IMR-90 (cell line): ENCODE measurements around the gene ZFPM1. TPM values are rescaled to one million over a fixed set of nuclear protein-coding genes. Genes with fewer than 3 reads are reported as not detected.

Source experiments
- ATAC-seq: fragments of 200-7000 bp; cut with Tn5 transposase; 2 replicates; pipeline ENCODE4 v1.9.1; 2020; ENCODE audit warnings: low read depth, mild to moderate bottlenecking, moderate library complexity
- BruUV-seq: library from RNA; stranded (reverse); fragments of 400-500 nt; replicated peaks from 2 replicates; lab custom pipeline; 2021; lab: Mats Ljungman, UMichigan
- CTCF ChIA-PET: fragments of 300-600 bp; formaldehyde crosslinking; extraction: SDS; loops from one replicate; lab custom pipeline; 2021; ENCODE audit warnings: antibody characterized with exemption; lab: Yijun Ruan, JAX
- POLR2A ChIA-PET: fragments of 300-600 bp; sonication (Branson Sonifier 250); formaldehyde crosslinking; loops from one replicate; lab custom pipeline; 2022; ENCODE audit warnings: antibody characterized with exemption; ENCODE audit not compliant: unreplicated experiment; lab: Charles Lee
- DNase-seq: peaks from one replicate; pipeline ENCODE4 v3.0.0; 2013
- H2AFZ ChIP-seq: replicated peaks from 2 replicates; pipeline ENCODE3; 2013; ENCODE audit warnings: low read length, mild to moderate bottlenecking; ENCODE audit not compliant: poor library complexity
- H2AK5ac ChIP-seq: 2 replicates; pipeline ENCODE4 v1.6.1; 2013; ENCODE audit warnings: low read depth, low read length, inconsistent platforms
- H2AK9ac ChIP-seq: replicated peaks from 2 replicates; pipeline ENCODE3; 2013; ENCODE audit warnings: mild to moderate bottlenecking, low read depth, low read length, moderate library complexity; ENCODE audit not compliant: poor library complexity
- H2BK120ac ChIP-seq: 2 replicates; pipeline ENCODE4 v1.6.1; 2013; ENCODE audit warnings: low read depth, low read length, inconsistent platforms
- H2BK15ac ChIP-seq: 3 replicates; pipeline ENCODE4 v1.6.1; 2013; ENCODE audit warnings: low read depth, low read length, inconsistent platforms
- H2BK20ac ChIP-seq: 2 replicates; pipeline ENCODE4 v1.6.1; 2013; ENCODE audit warnings: low read depth, mild to moderate bottlenecking, inconsistent platforms, low read length, moderate library complexity
- H2BK5ac ChIP-seq: 2 replicates; pipeline ENCODE4 v1.6.1; 2013; ENCODE audit warnings: mild to moderate bottlenecking, low read depth, low read length, inconsistent platforms; ENCODE audit not compliant: poor library complexity, severe bottlenecking
- H3K14ac ChIP-seq: replicated peaks from 2 replicates; pipeline ENCODE4 v1.6.1; 2013; ENCODE audit warnings: low read depth, low read length, inconsistent platforms
- H3K18ac ChIP-seq: 2 replicates; pipeline ENCODE4 v1.6.1; 2013; ENCODE audit warnings: low read depth, low read length, control low read depth
- H3K23ac ChIP-seq: 2 replicates; pipeline ENCODE4 v1.6.1; 2013; ENCODE audit warnings: low read depth, low read length, inconsistent platforms
- H3K27ac ChIP-seq: 2 replicates; pipeline ENCODE4 v1.5.1; 2013; ENCODE audit warnings: mild to moderate bottlenecking, control low read depth, low read length; ENCODE audit not compliant: insufficient read depth
- H3K27me3 ChIP-seq: 2 replicates; pipeline ENCODE4 v1.6.1; 2013; ENCODE audit warnings: low read length; ENCODE audit not compliant: control insufficient read depth, insufficient read depth
- H3K36me3 ChIP-seq: 2 replicates; pipeline ENCODE4 v1.6.1; 2013; ENCODE audit warnings: low read length, mixed read lengths; ENCODE audit not compliant: control insufficient read depth, insufficient read depth
- H3K4ac ChIP-seq: 2 replicates; pipeline ENCODE4 v1.6.1; 2013; ENCODE audit warnings: low read depth, low read length, inconsistent platforms
- H3K4me1 ChIP-seq: 2 replicates; pipeline ENCODE4 v1.6.1; 2013; ENCODE audit warnings: low read length, mixed read lengths; ENCODE audit not compliant: control insufficient read depth, insufficient read depth
- H3K4me2 ChIP-seq: 2 replicates; pipeline ENCODE4 v1.6.1; 2013; ENCODE audit warnings: low read depth, mild to moderate bottlenecking, control low read depth, low read length, moderate library complexity
- H3K4me3 ChIP-seq: 2 replicates; pipeline ENCODE4 v1.5.1; 2013; ENCODE audit warnings: low read depth, mild to moderate bottlenecking, control low read depth, low read length, moderate library complexity; ENCODE audit not compliant: insufficient read depth
- H3K56ac ChIP-seq: 2 replicates; pipeline ENCODE4 v1.6.1; 2013; ENCODE audit warnings: low read length, inconsistent platforms; ENCODE audit not compliant: insufficient read depth; ENCODE audit errors: extremely low read depth
- H3K79me1 ChIP-seq, 2 experiments: 2 replicates each; pipeline ENCODE4 v1.6.1; 2013; ENCODE audit warnings: low read length in 2 of 2, inconsistent platforms in 1 of 2, low read depth in 1 of 2
- H3K9ac ChIP-seq: 2 replicates; pipeline ENCODE4 v1.6.1; 2013; ENCODE audit warnings: low read depth, low read length, control low read depth
- H3K9me1 ChIP-seq: 2 replicates; pipeline ENCODE4 v1.6.1; 2013; ENCODE audit warnings: low read length, inconsistent platforms; ENCODE audit not compliant: insufficient read depth
- H3K9me3 ChIP-seq: 2 replicates; pipeline ENCODE4 v1.6.1; 2013; ENCODE audit warnings: low read length; ENCODE audit not compliant: control insufficient read depth, insufficient read depth
- H4K20me1 ChIP-seq: 2 replicates; pipeline ENCODE4 v1.6.1; 2013; ENCODE audit warnings: low read length, inconsistent platforms; ENCODE audit not compliant: insufficient read depth
- H4K5ac ChIP-seq: 2 replicates; pipeline ENCODE4 v1.6.1; 2013; ENCODE audit warnings: mild to moderate bottlenecking, low read depth, low read length, control low read depth
- H4K8ac ChIP-seq, 2 experiments: 2 replicates each; pipeline ENCODE4 v1.6.1; 2013; ENCODE audit warnings: low read depth in 2 of 2, low read length in 2 of 2, control low read depth in 1 of 2, inconsistent platforms in 1 of 2
- H4K91ac ChIP-seq: 2 replicates; pipeline ENCODE4 v1.6.1; 2013; ENCODE audit warnings: low read depth, low read length, inconsistent platforms; ENCODE audit not compliant: insufficient read depth
- CHD1 ChIP-seq: IDR thresholded peaks from 2 replicates; pipeline ENCODE4 v1.6.1; 2012; ENCODE audit warnings: low read depth, low read length, improper control_type of control experiment
- CTCF ChIP-seq: conservative IDR thresholded peaks from 2 replicates; pipeline ENCODE4 v1.5.1; 2012; ENCODE audit warnings: mild to moderate bottlenecking, low read depth, low read length, improper control_type of control experiment
- ELK1 ChIP-seq: fragments of 150-350 bp; IDR thresholded peaks from 2 replicates; pipeline ENCODE4 v1.6.1; 2016; ENCODE audit warnings: low read depth, mild to moderate bottlenecking, low read length, moderate library complexity, borderline replicate concordance
- FOS ChIP-seq: fragments of 150-350 bp; IDR thresholded peaks from 2 replicates; pipeline ENCODE4 v1.6.1; 2016; ENCODE audit warnings: low read depth, low read length
- MAZ ChIP-seq: IDR thresholded peaks from 2 replicates; pipeline ENCODE4 v1.6.1; 2012; ENCODE audit warnings: low read depth, mild to moderate bottlenecking, low read length, improper control_type of control experiment, moderate library complexity, borderline replicate concordance
- MXI1 ChIP-seq: IDR thresholded peaks from 2 replicates; pipeline ENCODE4 v1.6.1; 2012; ENCODE audit warnings: low read depth, mild to moderate bottlenecking, low read length, moderate library complexity, borderline replicate concordance
- RFX5 ChIP-seq: IDR thresholded peaks from 2 replicates; pipeline ENCODE4 v1.8.0; 2012; ENCODE audit warnings: low read depth, mild to moderate bottlenecking, low read length, moderate library complexity
- SMC3 ChIP-seq: fragments of 150-350 bp; IDR thresholded peaks from 2 replicates; pipeline ENCODE4 v1.6.1; 2016; ENCODE audit warnings: low read depth, mild to moderate bottlenecking, antibody characterized with exemption, low read length, moderate library complexity
- USF2 ChIP-seq: fragments of 150-350 bp; IDR thresholded peaks from 2 replicates; pipeline ENCODE4 v1.6.1; 2017; ENCODE audit warnings: mild to moderate bottlenecking, antibody characterized with exemption, low read length, low read depth
- WGBS, 2 experiments: methylation state at CpG; one replicate each; pipeline versions ENCODE4 v1.1.5 to v1.1.7; 2013; ENCODE audit warnings: missing lambda C conversion rate in 2 of 2; ENCODE audit not compliant: insufficient read length in 1 of 2; ENCODE audit errors: extremely low coverage in 2 of 2; 5-methylcytosine and 5-hydroxymethylcytosine counted together
- dilution Hi-C: fragments of 300-500 bp; cut with HindIII; formaldehyde crosslinking; loops from one replicate; pipeline ENCODE4 v1.14.3; 2018; ENCODE audit warnings: low sequenced_read_pairs; ENCODE audit not compliant: unreplicated experiment
- in situ Hi-C: fragments of 300-500 bp; cut with MboI; formaldehyde crosslinking; loops from 3 replicates; pipeline ENCODE4 v1.14.3; 2019; ENCODE audit warnings: low sequenced_read_pairs, inconsistent platforms, mixed read lengths
- intact Hi-C: fragments of 100-400 bp; cut with micrococcal nuclease; formaldehyde crosslinking; loops from 2 replicates; pipeline ENCODE4 v1.10.0; 2022
- polyA plus RNA-seq, 3 experiments: library from polyadenylated mRNA; depleted of rRNA; stranded (reverse); fragments of >200 nt; gene quantifications; 2 replicates each; pipeline ENCODE4 v1.2.3, GENCODE V29; 2012; ENCODE audit warnings: low replicate concordance in 1 of 3
- total RNA-seq: library from RNA; depleted of rRNA; stranded (reverse); fragments of >200 nt; gene quantifications from 2 replicates; pipeline ENCODE4 v1.2.3, GENCODE V29; 2012

Gene ZFPM1
- total and polyA plus RNA-seq, 2 of the 4 experiments (the other 2 are of a cell fraction) = 0.36 to 1.1 TPM

- Histone ChIP-seq H3K4me3 (no peak overlapping the region), H4K8ac (no peak overlapping the region), H4K5ac (no peak overlapping the region), H3K4me1 (peaks cover 12% of the 10 kb centered on the region; the same call in 1 of the 2 replicates), H3K36me3 (no peaks in the 10 kb centered on the region), H3K27me3 (no peaks in the 10 kb centered on the region), H3K14ac (no peak overlapping the region), H3K56ac (no peak overlapping the region), H3K9me1 (no peaks in the 10 kb centered on the region), H3K9ac (no peak overlapping the region), H4K91ac (no peak overlapping the region), H2AFZ (no peak overlapping the region), H3K4ac (no peak overlapping the region), H2AK9ac (no peak overlapping the region), H2AK5ac (no peak overlapping the region), H2BK5ac (no peak overlapping the region), H4K20me1 (peaks cover 79% of the 10 kb centered on the region), H2BK120ac (no peak overlapping the region), H3K79me1 (peaks cover 23 to 55% of the 10 kb centered on the region in 2 experiments), H2BK20ac (no peak overlapping the region), H3K23ac (no peak overlapping the region), H3K27ac (no peak overlapping the region), H2BK15ac (no peak overlapping the region), H3K4me2 (no peak overlapping the region), H3K18ac (no peak overlapping the region), H3K9me3 (no peaks in the 10 kb centered on the region)
- DNase-seq = no peak
- no peak for ATAC-seq
- no TSS peak for BruUV-seq
- CTCF ChIA-PET = no interaction called here
- intact Hi-C loops = no loop called here
- 86% methylated on average over 8 of the region's 20 CpGs; no CpG with 5 or more reads in 1 of the 2 experiments for WGBS, 2 experiments
- POLR2A ChIA-PET = no interaction called here
- TF ChIP-seq MAZ = no peak
- no peak for TF ChIP-seq CHD1
- TF ChIP-seq USF2 = no peak
- no peak for TF ChIP-seq FOS
- TF ChIP-seq MXI1 = no peak
- TF ChIP-seq CTCF = no peak
- no peak for TF ChIP-seq RFX5
- TF ChIP-seq ELK1 = no peak
- TF ChIP-seq SMC3 = no peak
- in situ Hi-C loops = no loop called here
- dilution Hi-C loops = no loop called here
Observed at GRCh38 chr16:88458039-88458772, 5.1 kb downstream of the ZFPM1 start.
